ENCODE results near the gene CAB39.

The CAB39 gene

GRCh38 chr2:230712443-230713330 is at the start of gene CAB39:
TSS of gene CAB39 (plus strand) at chr2:230712842. CDS start at chr2:230760002, 47,160 bp downstream.
- peak; percentile 91 for DNase-seq
- Mint-ChIP-seq H3K4me3 (peak within 1 kb of the TSS; percentile 95), H3K9me3 (no peaks in the 10 kb centered on the region), H3K4me1 (ENCODE audit: low read depth) (peaks cover 41% of the 10 kb centered on the region), H3K27ac (peak within 1 kb of the TSS; percentile 94), H3K36me3 (ENCODE audit: low read depth) (peaks cover 38% of the 10 kb centered on the region), H3K27me3 (no peaks in the 10 kb centered on the region)

GRCh38 chr2:230664128-230664527 is 48.5 kb upstream of the CAB39 start:
- Mint-ChIP-seq H3K36me3 (ENCODE audit: low read depth) (peaks cover 4% of the 10 kb centered on the region), H3K4me3 (peak overlapping the region; percentile 35), H3K9me3 (no peaks in the 10 kb centered on the region), H3K4me1 (ENCODE audit: low read depth) (peaks cover 96% of the 10 kb centered on the region), H3K27ac (peak overlapping the region; percentile 97), H3K27me3 (no peaks in the 10 kb centered on the region)
- peak; percentile 52 for DNase-seq

GRCh38 chr2:230664844-230665243 is 47.8 kb upstream of the CAB39 start:
- Mint-ChIP-seq H3K4me1 (ENCODE audit: low read depth) (peaks cover 96% of the 10 kb centered on the region), H3K9me3 (no peaks in the 10 kb centered on the region), H3K27ac (peak overlapping the region; percentile 97), H3K27me3 (no peaks in the 10 kb centered on the region), H3K4me3 (no peak overlapping the region), H3K36me3 (ENCODE audit: low read depth) (peaks cover 4% of the 10 kb centered on the region)
- DNase-seq, result no peak

GRCh38 chr2:230665263-230665691 is 47.4 kb upstream of the CAB39 start:
- Mint-ChIP-seq H3K27ac (peak overlapping the region; percentile 97), H3K4me3 (peak overlapping the region; percentile 4), H3K9me3 (no peaks in the 10 kb centered on the region), H3K4me1 (ENCODE audit: low read depth) (peaks cover 93% of the 10 kb centered on the region), H3K36me3 (ENCODE audit: low read depth) (peaks cover 4% of the 10 kb centered on the region), H3K27me3 (no peaks in the 10 kb centered on the region)
- no peak for DNase-seq

- Mint-ChIP-seq H3K4me3 (no peak overlapping the region), H3K9me3 (no peaks in the 10 kb centered on the region), H3K4me1 (ENCODE audit: low read depth) (peaks cover 90% of the 10 kb centered on the region), H3K27me3 (no peaks in the 10 kb centered on the region), H3K36me3 (ENCODE audit: low read depth) (peaks cover 4% of the 10 kb centered on the region), H3K27ac (peak overlapping the region; percentile 66)
- DNase-seq, result no peak
Measured at GRCh38 chr2:230666446-230666845, 46.2 kb upstream of the CAB39 start.

- H3K27ac Mint-ChIP-seq, result peak overlapping the region; percentile 66
- H3K4me3 Mint-ChIP-seq, result no peak overlapping the region
- peaks cover 86% of the 10 kb centered on the region for H3K4me1 Mint-ChIP-seq (ENCODE audit: low read depth)
- DNase-seq, result no peak
- peaks cover 4% of the 10 kb centered on the region for H3K36me3 Mint-ChIP-seq (ENCODE audit: low read depth)
- no peaks in the 10 kb centered on the region for H3K9me3 Mint-ChIP-seq
- no peaks in the 10 kb centered on the region for H3K27me3 Mint-ChIP-seq
Measured at GRCh38 chr2:230666885-230667712, 45.5 kb upstream of the CAB39 start.

GRCh38 chr2:230668184-230668938 is 44.3 kb upstream of the CAB39 start:
- Mint-ChIP-seq H3K27ac (peak overlapping the region; percentile 90), H3K4me3 (peak overlapping the region; percentile 37), H3K9me3 (no peaks in the 10 kb centered on the region), H3K4me1 (ENCODE audit: low read depth) (peaks cover 74% of the 10 kb centered on the region), H3K27me3 (no peaks in the 10 kb centered on the region), H3K36me3 (ENCODE audit: low read depth) (no peaks in the 10 kb centered on the region)
- peak; percentile 57 for DNase-seq

GRCh38 chr2:230668939-230669303 is 43.7 kb upstream of the CAB39 start:
- Mint-ChIP-seq H3K9me3 (no peaks in the 10 kb centered on the region), H3K27ac (peak overlapping the region; percentile 90), H3K4me3 (peak overlapping the region; percentile 6)

GRCh38 chr2:230669386-230669950 is 43.2 kb upstream of the CAB39 start:
- Mint-ChIP-seq H3K27ac (peak overlapping the region; percentile 90), H3K4me3 (no peak overlapping the region), H3K27me3 (no peaks in the 10 kb centered on the region), H3K36me3 (ENCODE audit: low read depth) (no peaks in the 10 kb centered on the region), H3K9me3 (no peaks in the 10 kb centered on the region), H3K4me1 (ENCODE audit: low read depth) (peaks cover 63% of the 10 kb centered on the region)
- DNase-seq, result no peak

More at GRCh38 chr2:230668939-230669303, 43.7 kb upstream of the CAB39 start:
- DNase-seq, result no peak
- Mint-ChIP-seq H3K4me1 (ENCODE audit: low read depth) (peaks cover 68% of the 10 kb centered on the region), H3K27me3 (no peaks in the 10 kb centered on the region), H3K36me3 (ENCODE audit: low read depth) (no peaks in the 10 kb centered on the region)

GRCh38 chr2:230671117-230671516 is 41.5 kb upstream of the CAB39 start:
- H3K27ac Mint-ChIP-seq, result peak overlapping the region; percentile 72
- H3K4me3 Mint-ChIP-seq, result no peak overlapping the region
- no peaks in the 10 kb centered on the region for H3K9me3 Mint-ChIP-seq
- no peak for DNase-seq
- no peaks in the 10 kb centered on the region for H3K27me3 Mint-ChIP-seq
- no peaks in the 10 kb centered on the region for H3K36me3 Mint-ChIP-seq (ENCODE audit: low read depth)
- peaks cover 50% of the 10 kb centered on the region for H3K4me1 Mint-ChIP-seq (ENCODE audit: low read depth)

GRCh38 chr2:230672836-230673235 is 39.8 kb upstream of the CAB39 start:
- Mint-ChIP-seq H3K27me3 (no peaks in the 10 kb centered on the region), H3K27ac (no peak overlapping the region), H3K36me3 (ENCODE audit: low read depth) (no peaks in the 10 kb centered on the region), H3K4me3 (no peak overlapping the region), H3K9me3 (peaks cover 1% of the 10 kb centered on the region), H3K4me1 (ENCODE audit: low read depth) (peaks cover 36% of the 10 kb centered on the region)
- no peak for DNase-seq

GRCh38 chr2:230674401-230674800 is 38.2 kb upstream of the CAB39 start:
- no peak overlapping the region for H3K27ac Mint-ChIP-seq

GRCh38 chr2:230674966-230675672 is 37.5 kb upstream of the CAB39 start:
- no peak overlapping the region for H3K27ac Mint-ChIP-seq
- H3K27me3 Mint-ChIP-seq, result no peaks in the 10 kb centered on the region
- no peak for DNase-seq
- no peak overlapping the region for H3K4me3 Mint-ChIP-seq
- H3K4me1 Mint-ChIP-seq (ENCODE audit: low read depth), result peaks cover 24% of the 10 kb centered on the region
- H3K9me3 Mint-ChIP-seq, result peaks cover 5% of the 10 kb centered on the region
- no peaks in the 10 kb centered on the region for H3K36me3 Mint-ChIP-seq (ENCODE audit: low read depth)

More at GRCh38 chr2:230674401-230674800, 38.2 kb upstream of the CAB39 start:
- DNase-seq, result no peak
- H3K9me3 Mint-ChIP-seq, result peaks cover 5% of the 10 kb centered on the region
- peaks cover 29% of the 10 kb centered on the region for H3K4me1 Mint-ChIP-seq (ENCODE audit: low read depth)
- no peak overlapping the region for H3K4me3 Mint-ChIP-seq
- H3K27me3 Mint-ChIP-seq, result no peaks in the 10 kb centered on the region
- no peaks in the 10 kb centered on the region for H3K36me3 Mint-ChIP-seq (ENCODE audit: low read depth)

All from activated T-cell treated with anti-CD3 and anti-CD28 coated beads, Interleukin-2, amount 50 U/mL, for 24 hours (primary cell).